GM23338 (cell line): Measurements from ENCODE around the gene OR6B2. TPM values are rescaled to one million over a fixed set of nuclear protein-coding genes. Genes with fewer than 3 reads are reported as not detected.

Source experiments
- ATAC-seq: fragments of 200-7000 bp; cut with Tn5 transposase; 3 replicates; pipeline ENCODE4 v1.9.1; 2020
- DNase-seq: peaks from one replicate; pipeline ENCODE4 v3.0.0-alpha.2; 2015; ENCODE audit warnings: low spot score
- H2AFZ ChIP-seq: fragments of 200-600 bp; sonication (generic); 2 replicates; pipeline ENCODE4 v1.8.0; 2016; ENCODE audit warnings: antibody characterized with exemption, mild to moderate bottlenecking, moderate library complexity
- H3F3A ChIP-seq: fragments of 200-600 bp; sonication (generic); replicated peaks from 2 replicates; pipeline ENCODE4 v1.8.0; 2017; ENCODE audit warnings: antibody characterized with exemption, mixed run types, low read depth
- H3K27ac ChIP-seq: fragments of 200-600 bp; sonication (generic); 2 replicates; pipeline ENCODE4 v1.6.1; 2016; ENCODE audit warnings: low read depth
- H3K27me3 ChIP-seq: fragments of 200-600 bp; sonication (generic); 2 replicates; pipeline ENCODE4 v1.8.0; 2016; ENCODE audit warnings: mild to moderate bottlenecking, mixed run types, moderate library complexity; ENCODE audit not compliant: insufficient read depth
- H3K36me3 ChIP-seq: fragments of 200-600 bp; sonication (generic); 2 replicates; pipeline ENCODE4 v1.8.0; 2016; ENCODE audit warnings: mild to moderate bottlenecking; ENCODE audit not compliant: insufficient read depth
- H3K4me1 ChIP-seq: fragments of 200-600 bp; sonication (generic); 2 replicates; pipeline ENCODE4 v1.8.0; 2016; ENCODE audit warnings: mild to moderate bottlenecking, moderate library complexity; ENCODE audit not compliant: insufficient read depth
- H3K4me2 ChIP-seq: fragments of 200-600 bp; sonication (generic); 2 replicates; pipeline ENCODE4 v1.7.1; 2017; ENCODE audit warnings: mixed run types
- H3K4me3 ChIP-seq: fragments of 200-600 bp; sonication (generic); 2 replicates; pipeline ENCODE4 v1.6.1; 2016; ENCODE audit warnings: mixed run types
- H3K79me2 ChIP-seq: fragments of 200-600 bp; sonication (generic); replicated peaks from 2 replicates; pipeline ENCODE4 v1.8.0; 2017; ENCODE audit warnings: mild to moderate bottlenecking; ENCODE audit not compliant: insufficient read depth
- H3K9me2 ChIP-seq: fragments of 200-600 bp; sonication (generic); 2 replicates; pipeline ENCODE4 v1.8.0; 2017; ENCODE audit not compliant: insufficient read depth
- H4K20me1 ChIP-seq: fragments of 200-600 bp; sonication (generic); replicated peaks from 2 replicates; pipeline ENCODE4 v1.8.0; 2017; ENCODE audit warnings: mild to moderate bottlenecking; ENCODE audit not compliant: insufficient read depth
- H3K27ac Mint-ChIP-seq: 2 replicates; pipeline ENCODE4 v1.8.0; 2020; ENCODE audit warnings: inconsistent platforms, mild to moderate bottlenecking, moderate library complexity, mixed read lengths
- H3K27me3 Mint-ChIP-seq: 3 replicates; pipeline ENCODE4 v1.8.0; 2022; ENCODE audit warnings: low read depth, mild to moderate bottlenecking, moderate library complexity, mixed read lengths, inconsistent platforms; ENCODE audit not compliant: insufficient read depth, poor library complexity
- H3K36me3 Mint-ChIP-seq: 3 replicates; pipeline ENCODE4 v1.8.0; 2021; ENCODE audit warnings: low read depth, mild to moderate bottlenecking, inconsistent platforms, moderate library complexity, mixed read lengths
- H3K4me1 Mint-ChIP-seq: 3 replicates; pipeline ENCODE4 v1.8.0; 2020; ENCODE audit warnings: mild to moderate bottlenecking, inconsistent platforms, mixed read lengths
- H3K4me3 Mint-ChIP-seq: 3 replicates; pipeline ENCODE4 v1.8.0; 2021; ENCODE audit warnings: moderate library complexity, mild to moderate bottlenecking, inconsistent platforms, mixed read lengths
- H3K9me3 Mint-ChIP-seq: 3 replicates; pipeline ENCODE4 v1.8.0; 2020; ENCODE audit warnings: moderate library complexity, mild to moderate bottlenecking, inconsistent platforms, mixed read lengths
- CREB1 ChIP-seq: fragments of 250-450 bp; sonication (Bioruptor Pico); IDR thresholded peaks from 2 replicates; pipeline ENCODE4 v1.5.0; 2020; ENCODE audit warnings: low read depth, mild to moderate bottlenecking, moderate library complexity
- CTCF ChIP-seq, 2 experiments: fragments of 200-600 bp in 1 of 2; sonication (generic) in 1 of 2; conservative IDR thresholded peaks; 2 replicates each; pipeline versions ENCODE4 v1.5.1 to v1.6.1; 2016 to 2017; ENCODE audit warnings: antibody characterized with exemption in 2 of 2, low read depth in 2 of 2, mild to moderate bottlenecking in 2 of 2, moderate library complexity in 1 of 2
- ETS1 ChIP-seq: IDR thresholded peaks from 2 replicates; pipeline ENCODE4 v1.6.1; 2016; ENCODE audit warnings: antibody characterized with exemption
- EZH2 ChIP-seq: fragments of 200-600 bp; sonication (generic); IDR thresholded peaks from one replicate; pipeline ENCODE4 v1.8.0; 2017; ENCODE audit warnings: antibody characterized with exemption, mild to moderate bottlenecking, low read depth; ENCODE audit not compliant: unreplicated experiment
- EZH2phosphoT487 ChIP-seq: fragments of 200-600 bp; sonication (generic); IDR thresholded peaks from one replicate; pipeline ENCODE4 v1.8.1; 2018; ENCODE audit warnings: antibody characterized with exemption; ENCODE audit not compliant: unreplicated experiment
- JUNB ChIP-seq: IDR thresholded peaks from one replicate; pipeline ENCODE4 v1.6.1; 2016; ENCODE audit warnings: antibody characterized with exemption; ENCODE audit not compliant: unreplicated experiment
- NANOG ChIP-seq: IDR thresholded peaks from 2 replicates; pipeline ENCODE4 v1.6.1; 2016; ENCODE audit warnings: antibody characterized with exemption, borderline replicate concordance
- POLR2AphosphoS5 ChIP-seq: IDR thresholded peaks from 2 replicates; pipeline ENCODE4 v1.6.1; 2016; ENCODE audit warnings: antibody characterized with exemption, low read depth
- REST ChIP-seq: IDR thresholded peaks from one replicate; pipeline ENCODE4 v1.6.1; 2018; ENCODE audit warnings: antibody characterized with exemption; ENCODE audit not compliant: unreplicated experiment
- STAT1 ChIP-seq: IDR thresholded peaks from one replicate; pipeline ENCODE4 v1.6.1; 2016; ENCODE audit warnings: antibody characterized with exemption; ENCODE audit not compliant: unreplicated experiment
- ZNF114 ChIP-seq: fragments of 250-450 bp; sonication (Bioruptor Pico); IDR thresholded peaks from 2 replicates; pipeline ENCODE4 v1.5.0; 2020; ENCODE audit warnings: mild to moderate bottlenecking, moderate library complexity
- ZNF331 ChIP-seq: fragments of 250-450 bp; sonication (Bioruptor Pico); IDR thresholded peaks from 2 replicates; pipeline ENCODE4 v1.5.0; 2020; ENCODE audit warnings: low read depth, mild to moderate bottlenecking, moderate library complexity
- polyA plus RNA-seq: library from polyadenylated mRNA; unstranded; fragments of >200 nt; fragmentation: Nextera tagmentation; extraction: Ambion mirVana; gene quantifications from 2 replicates; pipeline ENCODE4 v1.2.1, GENCODE V29; 2016
- total RNA-seq: library from RNA; depleted of rRNA; stranded (reverse); fragments of >200 nt; shearing (Covaris generic); gene quantifications from 2 replicates; pipeline ENCODE4 v1.2.3, GENCODE V29; 2014

The OR6B2 gene
- total and polyA plus RNA-seq, 2 experiments from 2014 or later: not detected

DNA sequence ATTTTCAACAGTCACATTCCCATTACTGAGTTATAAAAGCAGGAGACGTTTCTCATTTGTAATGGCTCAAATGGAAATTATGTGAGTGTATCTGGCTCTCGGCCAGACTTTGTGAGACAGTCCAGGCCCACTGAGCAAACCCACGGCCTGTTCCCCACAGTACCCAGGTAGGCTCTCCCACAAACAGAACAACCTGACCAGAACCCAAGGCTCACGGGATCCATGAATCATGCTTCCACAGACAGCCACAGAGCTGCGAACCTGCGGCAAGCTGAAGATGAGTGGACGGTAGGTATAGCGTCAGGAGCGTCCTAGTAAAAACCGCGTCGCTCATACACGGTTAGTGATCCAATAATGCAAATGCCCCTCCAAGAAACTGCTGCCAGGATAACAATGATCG is 39.3 kb downstream of the OR6B2 start (continued):
- TF ChIP-seq REST: no peak

DNA sequence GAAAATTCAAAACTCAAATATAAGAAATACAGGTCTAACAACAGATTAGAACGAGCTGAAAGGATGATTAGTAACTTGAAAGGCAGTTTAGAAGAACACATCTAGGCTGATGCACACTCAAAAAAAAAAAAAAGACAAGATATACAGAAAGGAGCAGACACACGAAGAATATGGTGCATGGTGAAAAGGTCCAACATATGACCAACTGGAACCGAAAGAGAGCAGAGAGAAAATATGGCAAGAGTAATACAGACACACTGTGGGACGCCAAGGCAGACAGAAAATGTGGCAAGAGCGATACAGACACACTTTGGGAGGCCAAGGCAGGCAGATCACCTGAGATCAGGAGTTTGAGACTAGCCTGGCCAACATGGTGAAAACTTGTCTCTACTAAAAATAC is 44.9 kb downstream of the OR6B2 start:
- Histone ChIP-seq H3K4me2 (no peak overlapping the region), H3K4me1 (no peaks in the 10 kb centered on the region), H3F3A (no peaks in the 10 kb centered on the region), H4K20me1 (peaks cover 10% of the 10 kb centered on the region), H3K79me2 (peaks cover 8% of the 10 kb centered on the region), H3K4me3 (no peak overlapping the region), H3K27ac (no peak overlapping the region), H3K9me2 (no peaks in the 10 kb centered on the region), H3K27me3 (no peaks in the 10 kb centered on the region), H3K36me3 (peaks cover 42% of the 10 kb centered on the region), H2AFZ (no peak overlapping the region)
- ATAC-seq: no peak
- no peaks in the 10 kb centered on the region for H3K27me3 Mint-ChIP-seq
- no peaks in the 10 kb centered on the region for H3K4me1 Mint-ChIP-seq
- H3K27ac Mint-ChIP-seq: no peak overlapping the region
- DNase-seq: no peak
- H3K36me3 Mint-ChIP-seq: peaks cover 70% of the 10 kb centered on the region
- no peak overlapping the region for H3K4me3 Mint-ChIP-seq
- no peak for TF ChIP-seq POLR2AphosphoS5
- peaks cover 7% of the 10 kb centered on the region for H3K9me3 Mint-ChIP-seq

DNA sequence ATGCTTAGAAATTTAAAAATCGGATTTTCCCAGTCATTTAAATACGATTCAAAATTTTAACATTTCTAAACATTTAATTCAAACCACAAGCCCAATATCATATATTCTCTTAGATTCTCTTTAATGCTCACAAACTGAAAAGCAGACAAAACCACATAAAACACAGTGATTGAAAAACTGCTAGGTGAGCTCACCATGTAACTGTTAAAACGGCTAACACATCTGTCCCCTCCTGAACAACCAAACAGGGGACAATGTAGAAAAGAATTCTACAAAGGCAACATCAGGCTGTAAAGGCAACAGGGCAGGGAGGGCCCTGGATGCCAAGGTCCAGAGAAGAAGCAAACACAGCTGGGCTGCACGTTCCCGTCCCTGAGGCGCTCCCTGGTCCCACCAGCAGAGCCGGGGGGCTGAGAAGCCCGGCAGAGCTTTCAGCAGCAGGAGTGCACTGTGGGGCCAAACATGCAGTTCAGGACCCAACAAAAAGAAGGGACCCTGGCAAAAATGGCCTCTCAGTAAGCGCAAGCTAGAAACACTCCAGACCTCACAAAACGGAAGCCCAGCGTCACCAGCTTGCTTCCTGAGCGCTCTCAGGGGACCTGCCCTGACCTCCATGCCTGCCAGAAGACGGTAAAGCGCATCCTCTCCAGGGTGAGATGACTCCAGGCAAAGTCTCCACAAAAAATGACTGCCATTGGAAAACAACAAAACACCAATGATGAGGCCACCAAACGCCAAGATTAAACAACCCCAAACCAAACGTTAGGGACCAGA is 45.6 kb downstream of the OR6B2 start:
- Histone ChIP-seq H3K4me3 (no peak overlapping the region), H2AFZ (no peak overlapping the region), H3K9me2 (no peaks in the 10 kb centered on the region), H3F3A (no peaks in the 10 kb centered on the region), H3K27ac (no peak overlapping the region), H3K4me1 (no peaks in the 10 kb centered on the region), H3K79me2 (peaks cover 8% of the 10 kb centered on the region), H3K27me3 (no peaks in the 10 kb centered on the region), H3K36me3 (peaks cover 37% of the 10 kb centered on the region), H3K4me2 (no peak overlapping the region), H4K20me1 (peaks cover 5% of the 10 kb centered on the region)
- Mint-ChIP-seq H3K27me3 (peaks cover 5% of the 10 kb centered on the region), H3K9me3 (peaks cover 7% of the 10 kb centered on the region), H3K4me3 (no peak overlapping the region), H3K36me3 (peaks cover 65% of the 10 kb centered on the region), H3K27ac (no peak overlapping the region), H3K4me1 (no peaks in the 10 kb centered on the region; the same call in 2 of the 3 replicates)
- no peak for DNase-seq
- ATAC-seq: no peak
- TF ChIP-seq CTCF (conservative IDR thresholded peaks at IDR 0.05; ENCODE audit: low read depth in 2 of 2) (no peak), REST (no peak), EZH2phosphoT487 (no peak), CREB1 (CRISPR knock-in tag) (no peak), ZNF331 (no peak), JUNB (no peak), EZH2 (no peak), ZNF114 (CRISPR knock-in tag) (no peak), STAT1 (no peak), POLR2AphosphoS5 (no peak), NANOG (no peak), ETS1 (no peak)
